H9 (cell line): Measurements from ENCODE around the gene TRIM69. TPM values are rescaled to one million over a fixed set of nuclear protein-coding genes. Genes with fewer than 3 reads are reported as not detected.

ENCODE experiments used
- DNase-seq: peaks from one replicate; pipeline ENCODE4 v3.0.0-alpha.2; 2017
- H2AFZ ChIP-seq: one replicate; pipeline ENCODE4 v1.6.1; 2013; ENCODE audit warnings: mild to moderate bottlenecking, low read length, control low read depth, moderate library complexity
- H2AK5ac ChIP-seq: 2 replicates; pipeline ENCODE4 v1.6.1; 2013; ENCODE audit warnings: low read length, control low read depth, mixed read lengths; ENCODE audit not compliant: insufficient read length
- H2BK120ac ChIP-seq: one replicate; pipeline ENCODE4 v1.6.1; 2013; ENCODE audit warnings: low read depth, mild to moderate bottlenecking, low read length, control low read depth, inconsistent platforms; ENCODE audit not compliant: poor library complexity, severe bottlenecking
- H2BK12ac ChIP-seq: 2 replicates; pipeline ENCODE4 v1.6.1; 2013; ENCODE audit warnings: low read length, control low read depth, mixed read lengths, low read depth; ENCODE audit not compliant: insufficient read length
- H2BK15ac ChIP-seq: 2 replicates; pipeline ENCODE4 v1.6.1; 2013; ENCODE audit warnings: low read depth, low read length, control low read depth
- H2BK20ac ChIP-seq: one replicate; pipeline ENCODE4 v1.6.1; 2013; ENCODE audit warnings: low read depth, mild to moderate bottlenecking, low read length, control low read depth, inconsistent platforms; ENCODE audit not compliant: poor library complexity, severe bottlenecking
- H2BK5ac ChIP-seq: 2 replicates; pipeline ENCODE4 v1.6.1; 2013; ENCODE audit warnings: low read length, control low read depth, mixed read lengths; ENCODE audit not compliant: insufficient read length
- H3K14ac ChIP-seq: 2 replicates; pipeline ENCODE4 v1.6.1; 2013; ENCODE audit warnings: low read length, control low read depth; ENCODE audit not compliant: insufficient read depth
- H3K18ac ChIP-seq: 2 replicates; pipeline ENCODE4 v1.6.1; 2013; ENCODE audit warnings: low read depth, mild to moderate bottlenecking, mixed read lengths, low read length, control low read depth; ENCODE audit not compliant: insufficient read length
- H3K23ac ChIP-seq: 2 replicates; pipeline ENCODE4 v1.6.1; 2013; ENCODE audit warnings: low read length, control low read depth, mixed read lengths, low read depth; ENCODE audit not compliant: insufficient read length
- H3K23me2 ChIP-seq: 2 replicates; pipeline ENCODE4 v1.6.1; 2013; ENCODE audit warnings: low read depth, mild to moderate bottlenecking, mixed read lengths, low read length, control low read depth; ENCODE audit not compliant: insufficient read length, poor library complexity, severe bottlenecking
- H3K27ac ChIP-seq: 2 replicates; pipeline ENCODE4 v1.5.1; 2013; ENCODE audit warnings: low read length, control low read depth, mixed read lengths, low read depth; ENCODE audit not compliant: insufficient read length
- H3K27me3 ChIP-seq: 2 replicates; pipeline ENCODE4 v1.6.1; 2013; ENCODE audit warnings: low read length, control low read depth, inconsistent platforms; ENCODE audit not compliant: insufficient read depth
- H3K4ac ChIP-seq: 2 replicates; pipeline ENCODE4 v1.6.1; 2013; ENCODE audit warnings: low read depth, mild to moderate bottlenecking, control low read depth, inconsistent platforms, low read length, moderate library complexity
- H3K4me1 ChIP-seq: 2 replicates; pipeline ENCODE4 v1.6.1; 2013; ENCODE audit warnings: low read length, control low read depth, inconsistent platforms; ENCODE audit not compliant: insufficient read depth
- H3K4me2 ChIP-seq: 2 replicates; pipeline ENCODE4 v1.6.1; 2013; ENCODE audit warnings: low read length, control low read depth, mixed read lengths; ENCODE audit not compliant: insufficient read length, insufficient read depth
- H3K56ac ChIP-seq: 2 replicates; pipeline ENCODE4 v1.6.1; 2013; ENCODE audit warnings: low read depth, mild to moderate bottlenecking, mixed read lengths, low read length, control low read depth; ENCODE audit not compliant: insufficient read length
- H3K79me1 ChIP-seq: 2 replicates; pipeline ENCODE4 v1.6.1; 2013; ENCODE audit warnings: low read depth, mild to moderate bottlenecking, moderate library complexity, low read length, control low read depth, inconsistent platforms; ENCODE audit not compliant: insufficient read depth, poor library complexity, severe bottlenecking
- H3K79me2 ChIP-seq: 2 replicates; pipeline ENCODE4 v1.6.1; 2013; ENCODE audit warnings: low read length, control low read depth, inconsistent platforms; ENCODE audit not compliant: insufficient read depth
- H3K9ac ChIP-seq: 2 replicates; pipeline ENCODE4 v1.6.1; 2013; ENCODE audit warnings: low read length, control low read depth, mixed read lengths; ENCODE audit not compliant: insufficient read length; ENCODE audit errors: extremely low read depth
- H3K9me3 ChIP-seq: one replicate; pipeline ENCODE4 v1.6.1; 2013; ENCODE audit warnings: low read depth, low read length, inconsistent platforms; ENCODE audit not compliant: control insufficient read depth
- H3T11ph ChIP-seq: one replicate; pipeline ENCODE4 v1.6.1; 2013; ENCODE audit warnings: mild to moderate bottlenecking, low read length, control low read depth, inconsistent platforms
- H4K20me1 ChIP-seq: one replicate; pipeline ENCODE4 v1.6.1; 2013; ENCODE audit not compliant: control insufficient read depth, insufficient read length, insufficient read depth
- H4K5ac ChIP-seq: 2 replicates; pipeline ENCODE4 v1.6.1; 2013; ENCODE audit warnings: low read depth, mild to moderate bottlenecking, mixed read lengths, low read length, control low read depth; ENCODE audit not compliant: insufficient read length
- H4K8ac ChIP-seq: replicated peaks from 2 replicates; pipeline ENCODE4 v1.6.1; 2013; ENCODE audit warnings: low read length, control low read depth, mixed read lengths, low read depth; ENCODE audit not compliant: insufficient read length
- H4K91ac ChIP-seq: 2 replicates; pipeline ENCODE4 v1.6.1; 2013; ENCODE audit warnings: low read depth, mild to moderate bottlenecking, moderate library complexity, mixed read lengths, low read length, control low read depth; ENCODE audit not compliant: insufficient read length
- H3K27ac Mint-ChIP-seq, 3 experiments: 2 replicates in 2 of 3; 3 replicates in 1 of 3; pipeline ENCODE4 v1.8.0; 2020 to 2021; ENCODE audit warnings: mixed read lengths in 3 of 3, mild to moderate bottlenecking in 1 of 3, moderate library complexity in 1 of 3
- H3K27me3 Mint-ChIP-seq: 2 replicates; pipeline ENCODE4 v1.8.0; 2021; ENCODE audit warnings: low read depth, mild to moderate bottlenecking, moderate library complexity, mixed read lengths
- H3K36me3 Mint-ChIP-seq, 3 experiments: 2 replicates in 2 of 3; 3 replicates in 1 of 3; pipeline ENCODE4 v1.8.0; 2020 to 2021; ENCODE audit warnings: low read depth in 3 of 3, mixed read lengths in 3 of 3; ENCODE audit not compliant: insufficient read depth in 1 of 3
- H3K4me1 Mint-ChIP-seq, 2 experiments: 2 replicates each; pipeline ENCODE4 v1.8.0; 2020; ENCODE audit warnings: mixed read lengths in 2 of 2
- H3K4me3 Mint-ChIP-seq, 2 experiments: 2 replicates in 1 of 2; 3 replicates in 1 of 2; pipeline ENCODE4 v1.8.0; 2020 to 2021; ENCODE audit warnings: mild to moderate bottlenecking in 2 of 2, mixed read lengths in 2 of 2, moderate library complexity in 1 of 2
- H3K9me3 Mint-ChIP-seq, 2 experiments: 2 replicates in 1 of 2; 3 replicates in 1 of 2; pipeline ENCODE4 v1.8.0; 2020; ENCODE audit warnings: mild to moderate bottlenecking in 2 of 2, mixed read lengths in 2 of 2, moderate library complexity in 1 of 2
- WGBS: extraction: QIAGEN DNeasy Blood & Tissue Kit; methylation state at CpG from one replicate; pipeline ENCODE4 v1.1.7; 2013; ENCODE audit warnings: missing lambda C conversion rate, low lambda C conversion rate, mixed read lengths; ENCODE audit not compliant: insufficient read length; ENCODE audit errors: extremely low coverage; 5-methylcytosine and 5-hydroxymethylcytosine counted together
- total RNA-seq: library from RNA; stranded (reverse); gene quantifications from 2 replicates; pipeline ENCODE4 v1.2.1, GENCODE V29; 2021
- TF ChIP-seq, protein P1 (sequence below): fragments of 200-600 bp; sonication (generic); conservative IDR thresholded peaks from 3 replicates; pipeline ENCODE4 v1.8.0; 2021; ENCODE audit warnings: antibody characterized with exemption, mild to moderate bottlenecking

TRIM69 gene
- total RNA-seq, 1 experiment from 2014 or later = 4.3 TPM

- Histone ChIP-seq H3K4me2 (no peak overlapping the region), H4K8ac (no peak overlapping the region), H3K23ac (no peak overlapping the region), H3K18ac (no peak overlapping the region), H3T11ph (no peak overlapping the region), H2AFZ (no peak overlapping the region), H3K4me1 (no peaks in the 10 kb centered on the region), H3K14ac (no peak overlapping the region), H3K56ac (no peak overlapping the region), H3K27ac (no peak overlapping the region), H3K9ac (no peak overlapping the region), H3K79me2 (no peaks in the 10 kb centered on the region), H2BK15ac (no peak overlapping the region), H3K9me3 (no peaks in the 10 kb centered on the region), H4K91ac (no peak overlapping the region), H3K27me3 (no peaks in the 10 kb centered on the region), H3K4ac (no peak overlapping the region), H4K5ac (no peak overlapping the region), H2AK5ac (no peak overlapping the region), H2BK5ac (no peak overlapping the region), H3K79me1 (no peaks in the 10 kb centered on the region), H2BK20ac (no peak overlapping the region), H4K20me1 (no peaks in the 10 kb centered on the region), H2BK120ac (no peak overlapping the region), H3K23me2 (no peaks in the 10 kb centered on the region), H2BK12ac (no peak overlapping the region)
- Mint-ChIP-seq H3K27me3 (no peaks in the 10 kb centered on the region; the same call in 1 of the 2 replicates), H3K27ac (no peak overlapping the region), H3K9me3 (no peaks in the 10 kb centered on the region; a peak in 1 of 5 replicates), H3K36me3 (no peaks in the 10 kb centered on the region), H3K4me1 (no peaks in the 10 kb centered on the region), H3K4me3 (no peak overlapping the region)
- TF ChIP-seq, protein P1, sequence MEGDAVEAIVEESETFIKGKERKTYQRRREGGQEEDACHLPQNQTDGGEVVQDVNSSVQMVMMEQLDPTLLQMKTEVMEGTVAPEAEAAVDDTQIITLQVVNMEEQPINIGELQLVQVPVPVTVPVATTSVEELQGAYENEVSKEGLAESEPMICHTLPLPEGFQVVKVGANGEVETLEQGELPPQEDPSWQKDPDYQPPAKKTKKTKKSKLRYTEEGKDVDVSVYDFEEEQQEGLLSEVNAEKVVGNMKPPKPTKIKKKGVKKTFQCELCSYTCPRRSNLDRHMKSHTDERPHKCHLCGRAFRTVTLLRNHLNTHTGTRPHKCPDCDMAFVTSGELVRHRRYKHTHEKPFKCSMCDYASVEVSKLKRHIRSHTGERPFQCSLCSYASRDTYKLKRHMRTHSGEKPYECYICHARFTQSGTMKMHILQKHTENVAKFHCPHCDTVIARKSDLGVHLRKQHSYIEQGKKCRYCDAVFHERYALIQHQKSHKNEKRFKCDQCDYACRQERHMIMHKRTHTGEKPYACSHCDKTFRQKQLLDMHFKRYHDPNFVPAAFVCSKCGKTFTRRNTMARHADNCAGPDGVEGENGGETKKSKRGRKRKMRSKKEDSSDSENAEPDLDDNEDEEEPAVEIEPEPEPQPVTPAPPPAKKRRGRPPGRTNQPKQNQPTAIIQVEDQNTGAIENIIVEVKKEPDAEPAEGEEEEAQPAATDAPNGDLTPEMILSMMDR = no peak
- no CpG with 5 or more reads among the region's 1 CpG for WGBS
- no peak for DNase-seq
Measured at GRCh38 chr15:44796508-44796907, 60.2 kb downstream of the TRIM69 start.
